ENCODE measurements around the gene PXDN.

PXDN gene

GRCh38 chr2:1659951-1660565, 84.3 kb downstream of the PXDN start:
- no peaks in the 10 kb centered on the region for H3K9me2 ChIP-seq (replicated peaks; ENCODE audit: low read depth, low read length)
- no peaks in the 10 kb centered on the region for H3K79me2 ChIP-seq (ENCODE audit: insufficient read depth, low read length)
- TF ChIP-seq, protein P1, sequence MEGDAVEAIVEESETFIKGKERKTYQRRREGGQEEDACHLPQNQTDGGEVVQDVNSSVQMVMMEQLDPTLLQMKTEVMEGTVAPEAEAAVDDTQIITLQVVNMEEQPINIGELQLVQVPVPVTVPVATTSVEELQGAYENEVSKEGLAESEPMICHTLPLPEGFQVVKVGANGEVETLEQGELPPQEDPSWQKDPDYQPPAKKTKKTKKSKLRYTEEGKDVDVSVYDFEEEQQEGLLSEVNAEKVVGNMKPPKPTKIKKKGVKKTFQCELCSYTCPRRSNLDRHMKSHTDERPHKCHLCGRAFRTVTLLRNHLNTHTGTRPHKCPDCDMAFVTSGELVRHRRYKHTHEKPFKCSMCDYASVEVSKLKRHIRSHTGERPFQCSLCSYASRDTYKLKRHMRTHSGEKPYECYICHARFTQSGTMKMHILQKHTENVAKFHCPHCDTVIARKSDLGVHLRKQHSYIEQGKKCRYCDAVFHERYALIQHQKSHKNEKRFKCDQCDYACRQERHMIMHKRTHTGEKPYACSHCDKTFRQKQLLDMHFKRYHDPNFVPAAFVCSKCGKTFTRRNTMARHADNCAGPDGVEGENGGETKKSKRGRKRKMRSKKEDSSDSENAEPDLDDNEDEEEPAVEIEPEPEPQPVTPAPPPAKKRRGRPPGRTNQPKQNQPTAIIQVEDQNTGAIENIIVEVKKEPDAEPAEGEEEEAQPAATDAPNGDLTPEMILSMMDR (conservative IDR thresholded peaks at IDR 0.05; ENCODE audit: low read length): no peak
- no peak for TF ChIP-seq EZH2phosphoT487 (IDR thresholded peaks at IDR 0.05; ENCODE audit: borderline replicate concordance)
- H3K4me2 ChIP-seq (ENCODE audit: low read depth, low read length, poor library complexity, severe bottlenecking): no peak overlapping the region
- H3K9me3 ChIP-seq (ENCODE audit: insufficient read depth, low read depth, low read length): no peaks in the 10 kb centered on the region
- no peak overlapping the region for H3K4me3 ChIP-seq (ENCODE audit: low read length, poor library complexity, severe bottlenecking)
- no peaks in the 10 kb centered on the region for H3K4me1 ChIP-seq (ENCODE audit: insufficient read depth, low read length, poor library complexity, severe bottlenecking)
- H3K36me3 ChIP-seq (ENCODE audit: insufficient read depth, low read length): peaks cover 59% of the 10 kb centered on the region
- no peaks in the 10 kb centered on the region for H4K20me1 ChIP-seq (ENCODE audit: insufficient read depth, low read length, poor library complexity, severe bottlenecking)
- H2AFZ ChIP-seq (ENCODE audit: low read length): no peak overlapping the region
- no peaks in the 10 kb centered on the region for H3F3A ChIP-seq (ENCODE audit: low read depth)
- no peak overlapping the region for H3K9ac ChIP-seq (ENCODE audit: low read depth, low read length, poor library complexity, severe bottlenecking)
- no peaks in the 10 kb centered on the region for H3K27me3 ChIP-seq (ENCODE audit: insufficient read depth, low read length, poor library complexity, severe bottlenecking)

GRCh38 chr2:1658394-1659151, 85.7 kb downstream of the PXDN start:
- Histone ChIP-seq H3K9ac (ENCODE audit: low read depth, low read length, poor library complexity, severe bottlenecking) (no peak overlapping the region), H3K9me2 (replicated peaks; ENCODE audit: low read depth, low read length) (no peaks in the 10 kb centered on the region), H3K4me1 (ENCODE audit: insufficient read depth, low read length, poor library complexity, severe bottlenecking) (no peaks in the 10 kb centered on the region), H2AFZ (ENCODE audit: low read length) (no peak overlapping the region), H3K4me3 (ENCODE audit: low read length, poor library complexity, severe bottlenecking) (no peak overlapping the region), H3K27me3 (ENCODE audit: insufficient read depth, low read length, poor library complexity, severe bottlenecking) (no peaks in the 10 kb centered on the region), H3K4me2 (ENCODE audit: low read depth, low read length, poor library complexity, severe bottlenecking) (no peak overlapping the region), H3K9me3 (ENCODE audit: insufficient read depth, low read depth, low read length) (no peaks in the 10 kb centered on the region), H3K36me3 (ENCODE audit: insufficient read depth, low read length) (peaks cover 54% of the 10 kb centered on the region), H4K20me1 (ENCODE audit: insufficient read depth, low read length, poor library complexity, severe bottlenecking) (no peaks in the 10 kb centered on the region), H3K79me2 (ENCODE audit: insufficient read depth, low read length) (no peaks in the 10 kb centered on the region), H3F3A (ENCODE audit: low read depth) (no peaks in the 10 kb centered on the region)
- no peak for TF ChIP-seq EZH2phosphoT487 (IDR thresholded peaks at IDR 0.05; ENCODE audit: borderline replicate concordance)
- TF ChIP-seq, protein P1 (conservative IDR thresholded peaks at IDR 0.05; ENCODE audit: low read length): no peak

DNA sequence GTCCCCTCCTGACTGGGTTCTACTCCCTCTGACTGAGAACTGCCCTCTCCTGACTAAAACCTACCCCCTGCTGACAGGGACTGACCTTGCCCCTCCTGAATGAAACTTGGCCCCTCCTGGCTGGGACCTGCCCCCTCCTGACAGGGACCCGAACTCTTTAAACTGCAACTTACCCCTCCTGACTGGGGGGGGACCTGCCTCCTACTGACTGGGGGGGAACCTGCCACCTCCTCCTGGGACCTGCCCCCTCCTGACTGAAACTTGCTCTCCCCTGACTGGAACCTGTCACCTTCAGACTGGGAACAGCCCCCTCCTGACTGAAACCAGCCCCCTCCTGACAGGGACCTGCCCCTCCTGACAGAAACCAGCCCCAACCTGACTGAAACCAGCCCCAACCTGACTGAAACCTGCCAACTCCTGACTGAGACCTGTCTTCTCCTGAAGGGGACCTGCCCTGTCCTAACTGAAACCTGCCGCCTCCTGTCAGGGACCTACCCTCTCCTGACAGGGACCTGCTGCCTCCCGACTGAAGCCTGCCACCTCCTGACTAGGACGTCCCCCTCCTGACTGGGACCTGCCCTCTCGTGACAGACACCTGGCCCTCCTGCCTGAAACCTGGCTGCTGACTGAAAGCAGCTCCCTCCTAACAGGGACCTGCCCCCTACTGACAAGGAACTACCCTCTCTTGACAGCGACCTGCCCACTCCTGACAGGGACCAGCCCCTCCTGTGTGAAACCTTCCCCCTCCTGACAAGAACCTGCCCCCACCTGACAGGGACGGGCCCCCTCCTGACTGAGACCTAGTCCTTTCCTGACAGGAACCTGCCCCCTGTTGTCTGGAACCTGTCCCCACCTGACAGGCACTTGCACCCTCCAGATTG, 87.1 kb downstream of the PXDN start:
- Histone ChIP-seq H3K4me2 (ENCODE audit: low read depth, low read length, poor library complexity, severe bottlenecking) (no peak overlapping the region), H2AFZ (ENCODE audit: low read length) (no peak overlapping the region), H3K4me3 (ENCODE audit: low read length, poor library complexity, severe bottlenecking) (no peak overlapping the region), H3K4me1 (ENCODE audit: insufficient read depth, low read length, poor library complexity, severe bottlenecking) (no peaks in the 10 kb centered on the region), H4K20me1 (ENCODE audit: insufficient read depth, low read length, poor library complexity, severe bottlenecking) (no peaks in the 10 kb centered on the region), H3K9me2 (replicated peaks; ENCODE audit: low read depth, low read length) (no peaks in the 10 kb centered on the region), H3K9ac (ENCODE audit: low read depth, low read length, poor library complexity, severe bottlenecking) (no peak overlapping the region), H3K9me3 (ENCODE audit: insufficient read depth, low read depth, low read length) (no peaks in the 10 kb centered on the region), H3K36me3 (ENCODE audit: insufficient read depth, low read length) (peaks cover 54% of the 10 kb centered on the region), H3F3A (ENCODE audit: low read depth) (no peaks in the 10 kb centered on the region), H3K27me3 (ENCODE audit: insufficient read depth, low read length, poor library complexity, severe bottlenecking) (no peaks in the 10 kb centered on the region), H3K79me2 (ENCODE audit: insufficient read depth, low read length) (no peaks in the 10 kb centered on the region)
- TF ChIP-seq, protein P1 (conservative IDR thresholded peaks at IDR 0.05; ENCODE audit: low read length): no peak
- no peak for TF ChIP-seq EZH2phosphoT487 (IDR thresholded peaks at IDR 0.05; ENCODE audit: borderline replicate concordance)

Measured in Loucy (cell line).